ENCODE measurements around the gene UCKL1.

Gene UCKL1

DNA sequence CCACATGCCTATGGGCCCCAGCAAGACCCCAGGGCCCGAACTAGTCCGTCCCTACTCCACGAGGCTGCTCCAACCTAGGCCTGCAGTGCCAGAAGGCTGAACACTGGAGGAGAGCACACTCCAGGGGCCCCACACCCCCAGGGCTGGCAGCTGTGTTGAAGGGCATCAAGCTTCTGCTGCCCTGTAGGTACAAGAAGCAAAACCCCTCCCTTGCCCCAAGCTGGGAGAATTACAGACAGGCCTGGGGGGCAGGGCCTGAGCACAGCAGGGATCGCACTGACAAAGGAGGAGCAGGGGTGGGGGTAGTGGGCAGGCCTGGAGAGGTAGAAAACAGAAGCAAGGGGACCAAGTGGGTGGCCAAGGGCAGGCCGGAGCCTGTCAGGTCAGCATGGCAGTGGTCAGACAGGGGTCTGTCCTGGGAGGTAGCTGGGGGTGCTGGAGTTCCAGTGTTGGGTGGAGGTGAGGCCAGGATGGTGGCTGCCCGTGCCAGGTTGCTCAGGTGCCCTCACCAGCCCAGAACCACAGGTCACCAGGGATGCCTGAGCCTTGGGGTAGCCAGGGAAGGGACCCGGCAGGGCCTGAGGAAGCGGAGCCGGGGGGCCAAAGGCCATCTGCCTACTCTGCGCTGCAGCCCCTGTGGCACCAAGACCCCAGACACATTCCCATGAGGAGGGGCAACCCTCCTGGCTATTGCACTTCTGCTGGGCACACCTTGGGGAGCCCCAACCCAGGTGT, 2.9 kb upstream of the UCKL1 start:
- no peak for DNase-seq (ENCODE audit: low read depth)

DNA sequence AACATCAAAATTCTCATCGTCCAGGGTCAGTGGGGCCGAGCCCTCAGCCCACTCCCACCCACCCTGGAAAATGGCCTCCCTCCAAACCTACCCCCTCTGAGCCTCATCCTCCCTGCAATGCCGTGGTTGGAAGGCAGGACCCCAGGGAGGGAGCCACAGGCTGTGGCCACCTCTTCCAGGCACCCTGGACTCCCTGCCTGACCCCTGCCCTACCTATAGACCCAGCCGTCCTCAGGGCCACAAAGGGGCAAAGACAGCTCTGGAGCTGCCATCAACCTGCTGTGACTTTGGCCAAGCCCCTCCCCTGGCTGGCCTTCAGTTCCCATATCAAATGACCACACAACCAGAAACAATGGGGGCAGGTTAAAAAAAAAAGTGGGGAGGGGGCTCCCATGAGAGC, 2.3 kb upstream of the UCKL1 start:
- DNase-seq (ENCODE audit: low read depth), result no peak

DNA sequence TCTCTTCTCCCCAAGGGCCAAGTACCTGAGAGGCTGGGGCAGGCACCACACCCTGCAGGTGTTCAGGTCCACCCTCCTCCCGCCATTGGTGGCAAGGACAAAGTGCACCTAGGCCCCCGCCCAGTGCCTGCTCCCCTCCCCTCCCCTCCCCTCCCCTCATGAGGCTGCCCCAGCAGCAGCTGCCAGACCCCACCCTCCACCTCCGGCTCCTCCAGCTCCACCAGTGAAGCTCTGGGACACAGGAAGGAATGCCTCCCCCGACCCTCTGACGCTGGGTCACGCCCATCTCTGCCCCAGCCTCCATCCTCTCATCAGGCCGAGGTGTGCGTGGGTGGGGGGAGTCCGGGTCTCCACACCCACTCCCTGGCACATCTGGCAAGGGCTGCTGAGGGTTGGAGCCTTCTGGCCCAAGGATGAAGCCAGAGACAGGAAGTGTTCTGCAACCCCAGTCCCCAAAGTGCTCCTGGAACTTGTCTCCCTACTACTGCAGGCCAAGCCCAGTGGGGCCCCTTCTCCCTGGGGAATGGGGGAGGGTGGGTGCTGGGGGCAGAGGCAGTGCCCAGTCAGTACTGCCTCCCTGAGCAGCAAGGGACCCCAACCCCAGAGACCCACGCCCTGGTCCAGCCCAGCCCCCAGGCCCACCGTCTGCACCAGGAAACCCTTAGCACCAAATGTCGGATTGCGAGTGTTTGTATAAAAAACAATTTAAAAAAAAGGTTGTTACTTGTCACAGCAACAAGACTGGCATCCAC, 1.6 kb upstream of the UCKL1 start:
- no peak for DNase-seq (ENCODE audit: low read depth)

DNA sequence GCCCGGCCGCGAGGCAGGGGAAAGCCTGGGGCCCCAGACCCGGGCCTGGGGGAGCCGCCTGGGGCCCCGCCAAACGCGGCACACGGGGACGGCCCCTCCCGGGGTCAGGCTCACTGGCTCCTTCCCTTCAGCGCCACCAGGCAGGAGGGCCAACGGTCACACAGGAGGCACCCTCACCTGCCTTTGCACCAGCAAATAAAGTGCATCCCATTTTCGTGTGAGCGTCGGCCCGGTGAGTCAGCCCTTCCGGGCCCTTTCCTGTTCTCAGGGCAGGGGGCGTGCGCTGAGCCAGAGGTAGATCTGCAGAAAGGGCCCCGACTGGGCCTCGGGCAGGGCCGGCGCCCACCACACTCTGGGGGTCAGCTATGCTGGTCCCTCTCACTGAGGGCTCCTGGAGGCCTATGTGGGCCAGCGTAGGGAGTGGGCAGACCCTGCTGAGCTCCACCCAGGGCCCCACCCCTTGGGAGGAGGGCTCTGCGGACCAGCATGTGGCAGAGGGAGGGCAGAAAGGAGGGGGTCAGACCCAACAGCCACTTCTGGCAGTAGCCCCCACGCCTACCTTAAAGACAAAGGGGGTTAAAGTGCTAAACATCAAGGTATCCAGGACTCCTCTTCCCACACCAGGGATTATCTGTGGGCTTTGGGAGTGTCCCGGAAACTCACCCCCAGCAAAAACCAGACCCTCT, 931 bp upstream of the UCKL1 start:
- peak; percentile 71 for DNase-seq (ENCODE audit: low read depth)

DNA sequence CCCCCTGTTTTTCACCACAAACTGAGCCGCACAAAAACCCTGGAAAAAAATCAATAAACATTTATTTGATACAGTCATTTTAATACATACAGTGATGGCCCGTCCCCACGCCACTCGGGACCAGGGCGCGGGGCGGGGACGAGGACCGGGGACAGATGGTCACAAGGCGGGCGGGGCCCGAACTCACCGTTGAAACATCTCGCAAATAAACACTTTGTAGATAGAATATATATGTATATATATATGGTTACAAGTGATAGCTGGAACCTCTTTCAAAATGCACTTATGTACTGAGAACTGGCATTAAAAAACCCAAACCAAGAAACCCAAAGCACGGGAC, 418 bp upstream of the UCKL1 start:
- no peak for DNase-seq (ENCODE audit: low read depth)

DNA sequence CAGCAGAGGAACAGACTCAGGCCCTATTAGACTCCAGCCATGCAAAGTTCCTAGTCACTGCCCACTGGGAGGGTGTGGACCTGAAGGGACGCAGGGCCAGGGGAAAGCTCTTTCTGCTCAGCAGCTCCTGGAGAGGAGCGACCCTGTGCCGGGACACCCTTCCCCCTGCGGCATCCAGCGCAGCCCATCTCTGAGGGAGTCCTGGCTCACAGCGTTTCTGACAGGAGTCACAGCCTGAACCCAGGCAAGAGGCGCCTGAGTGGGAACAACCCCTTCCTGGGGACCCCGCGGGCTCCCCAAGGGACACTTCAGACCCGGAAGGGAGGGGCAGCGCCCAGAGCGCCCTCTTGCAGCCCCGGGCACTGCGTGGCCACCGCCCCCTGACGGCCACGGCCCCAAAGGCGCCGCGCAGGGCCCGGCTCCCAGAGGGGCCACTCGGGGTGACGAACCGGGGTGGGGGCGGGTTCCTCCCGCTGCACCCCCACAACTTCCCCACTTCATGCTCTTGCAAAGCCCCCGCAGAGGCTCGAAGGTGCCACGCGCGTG, 862 bp downstream of the UCKL1 start:
- DNase-seq (ENCODE audit: low read depth), result no peak

DNA sequence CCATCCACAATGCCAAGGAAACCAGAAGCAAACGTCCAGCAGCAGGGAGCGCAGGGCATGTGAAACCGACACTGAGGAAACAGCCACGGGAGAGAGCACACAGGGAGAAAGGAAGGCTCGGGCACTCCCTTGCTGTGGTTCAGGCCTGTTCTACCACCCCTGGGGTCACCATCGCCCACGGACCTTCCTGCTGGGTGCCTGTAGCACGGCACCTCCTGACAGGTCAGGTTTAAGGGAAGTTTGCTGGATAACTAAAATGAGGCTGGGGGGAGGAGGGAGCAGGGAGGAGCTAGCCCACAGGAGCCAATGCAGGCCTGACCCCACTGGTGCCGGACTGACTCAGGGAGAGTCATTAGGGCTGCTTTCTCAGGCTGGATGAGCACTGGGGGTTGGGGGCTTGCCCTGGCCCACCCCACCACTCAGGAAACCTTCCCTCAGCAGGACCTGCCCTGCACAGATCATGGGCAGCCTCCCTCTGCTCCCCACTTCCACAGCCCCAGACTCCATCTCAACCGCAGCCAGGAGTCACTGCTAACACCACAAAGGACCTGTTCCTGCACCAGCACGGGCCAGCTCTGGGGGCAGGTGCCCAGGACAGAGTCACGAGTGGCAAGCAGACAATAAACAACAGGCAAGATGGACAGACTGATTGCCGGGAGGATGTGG, 2.3 kb downstream of the UCKL1 start:
- no peak for DNase-seq (ENCODE audit: low read depth)

DNA sequence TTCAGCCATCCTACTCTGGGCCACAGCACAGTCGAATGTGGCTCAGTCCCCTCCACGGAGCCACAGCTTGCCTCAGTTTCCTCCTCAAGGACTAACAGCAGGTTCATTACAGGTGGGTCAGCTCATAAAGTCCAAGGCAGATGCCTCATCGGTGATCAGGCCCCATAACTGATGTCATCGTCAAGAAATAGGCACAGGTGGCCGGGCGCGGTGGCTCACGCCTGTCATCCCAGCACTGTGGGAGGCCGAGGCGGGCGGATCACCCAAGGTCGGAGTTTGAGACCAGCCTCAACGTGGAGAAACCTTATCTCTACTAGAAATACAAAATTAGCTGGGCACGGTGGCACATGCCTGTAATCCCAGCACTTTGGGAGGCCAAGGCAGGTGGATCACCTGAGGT, 3.4 kb downstream of the UCKL1 start:
- no peak for DNase-seq (ENCODE audit: low read depth)

DNA sequence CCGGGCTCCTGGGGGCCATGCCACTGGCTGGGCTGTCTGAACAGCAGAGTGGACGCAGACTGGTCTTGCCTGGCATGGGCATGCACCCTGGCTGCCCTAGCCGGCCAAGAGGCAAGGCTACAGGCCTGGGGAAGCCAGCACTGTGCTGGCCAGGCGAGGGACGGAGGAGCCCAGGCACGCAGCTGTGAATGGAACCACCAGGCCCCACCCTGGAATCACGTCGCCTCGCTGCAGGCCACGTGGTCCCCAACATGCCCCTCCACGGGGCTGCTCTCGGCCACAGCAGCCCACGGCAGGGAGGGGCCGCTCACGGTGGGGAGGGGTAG, 4.0 kb downstream of the UCKL1 start:
- no peak for DNase-seq (ENCODE audit: low read depth)

DNA sequence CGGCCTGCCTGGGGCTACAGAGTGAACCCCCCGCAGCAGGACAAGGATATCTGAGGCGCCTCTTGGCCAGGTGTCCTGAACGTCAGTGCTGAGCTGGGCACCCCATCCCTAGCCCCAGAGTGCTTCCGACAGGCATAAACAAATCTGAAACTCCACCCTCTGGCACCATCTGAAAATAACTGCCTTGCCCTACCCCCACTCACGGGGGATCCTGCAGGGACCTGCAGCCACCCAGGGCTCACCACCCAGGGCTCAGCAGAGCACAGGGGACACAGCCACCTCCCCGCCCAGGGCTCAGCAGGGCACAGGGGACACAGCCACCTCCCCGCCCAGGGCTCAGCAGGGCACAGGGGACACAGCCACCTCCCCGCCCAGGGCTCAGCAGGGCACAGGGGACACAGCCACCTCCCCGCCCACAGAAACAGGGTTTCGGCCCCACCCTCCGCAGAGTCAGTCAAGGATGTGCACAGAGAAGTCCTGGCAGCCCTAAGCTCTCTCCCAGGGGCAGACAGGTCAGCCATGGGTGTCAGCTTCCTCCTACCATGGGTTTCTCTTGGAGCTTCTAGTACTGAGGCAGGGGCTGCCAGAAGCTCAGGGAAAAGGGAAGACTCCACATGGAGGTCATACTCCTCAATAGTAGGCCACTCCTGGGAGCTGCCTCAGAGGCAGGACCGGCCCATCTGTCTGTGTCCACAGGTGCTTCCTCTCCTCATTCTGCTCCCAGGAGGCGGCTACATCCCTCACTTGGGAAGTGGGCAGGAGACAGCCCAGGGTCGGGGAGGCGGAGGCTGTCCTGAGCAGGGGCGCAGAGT, 4.6 kb downstream of the UCKL1 start:
- DNase-seq (ENCODE audit: low read depth), result no peak

DNA sequence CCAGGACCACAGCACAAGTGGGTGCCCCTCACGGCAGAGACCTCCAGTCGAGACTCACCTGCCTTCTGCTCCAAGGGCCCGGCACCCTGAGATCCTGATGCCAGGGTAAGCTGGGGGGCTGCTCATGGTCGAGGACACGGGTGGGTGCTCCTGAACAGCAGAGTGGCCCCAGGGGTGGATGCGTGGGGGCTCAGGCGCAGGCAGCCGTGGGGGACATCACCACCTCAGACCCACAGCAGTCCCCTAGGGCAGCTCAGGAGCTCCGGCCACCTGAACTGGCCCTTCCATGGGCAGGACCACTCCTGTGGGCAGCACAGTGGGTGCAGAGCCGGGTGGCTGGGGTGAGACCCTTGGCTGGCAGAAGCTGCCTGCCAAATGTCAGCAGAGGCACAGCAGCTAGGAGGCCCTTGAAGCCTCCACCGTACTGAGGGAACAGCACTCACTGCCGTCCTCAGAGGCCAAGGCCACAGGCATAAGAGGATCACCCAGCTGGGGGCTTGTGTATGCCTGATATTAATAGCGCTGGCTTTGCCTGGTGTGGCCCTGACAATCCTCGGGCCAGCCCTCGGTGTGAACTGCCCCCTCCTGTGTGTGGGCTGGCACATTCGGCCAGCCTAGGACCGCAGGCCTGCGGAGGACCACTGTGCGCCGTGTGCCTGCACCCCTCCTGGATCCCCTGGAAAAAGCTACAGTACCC, 5.4 kb downstream of the UCKL1 start:
- no peak for DNase-seq (ENCODE audit: low read depth)

DNA sequence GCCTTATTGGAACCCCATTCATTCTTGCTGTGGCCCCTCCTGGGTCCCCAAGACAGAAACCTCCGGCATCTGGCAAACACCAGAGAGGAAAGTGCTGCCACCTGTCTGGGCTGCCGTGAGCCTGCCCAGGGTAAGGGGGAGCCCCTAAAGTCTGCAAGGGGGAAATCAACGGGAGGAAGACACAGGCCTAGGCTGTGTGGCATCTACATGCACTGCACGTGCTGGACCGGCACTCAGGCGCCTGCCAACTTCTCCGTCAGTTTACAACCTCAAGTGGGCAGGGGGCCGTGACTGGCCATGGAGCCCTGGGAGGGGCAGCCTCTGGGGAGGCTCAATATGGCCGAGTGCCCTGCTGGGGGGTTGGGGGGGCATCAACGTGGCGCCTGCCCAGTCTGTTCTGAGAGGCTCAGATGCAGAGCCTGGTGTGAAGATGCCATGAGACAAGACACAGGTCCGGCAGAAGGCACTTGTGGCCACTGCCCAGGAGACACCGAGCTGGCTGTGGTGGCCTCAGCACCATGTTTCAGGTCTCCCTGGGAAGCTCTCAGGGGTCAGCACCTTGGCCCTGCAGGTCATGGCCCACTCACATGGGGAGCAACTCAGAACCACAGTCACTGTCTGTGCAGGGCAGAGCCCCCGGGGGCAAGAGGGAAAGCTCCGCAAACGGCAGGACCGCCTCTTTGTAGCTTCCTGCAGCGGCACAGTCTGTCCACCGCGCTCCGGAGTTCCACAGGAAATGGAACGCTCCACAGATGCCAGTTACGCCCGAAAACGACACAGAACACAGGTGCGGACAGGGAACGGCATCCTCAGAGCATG, 8.4 kb downstream of the UCKL1 start:
- DNase-seq (ENCODE audit: low read depth), result no peak

DNA sequence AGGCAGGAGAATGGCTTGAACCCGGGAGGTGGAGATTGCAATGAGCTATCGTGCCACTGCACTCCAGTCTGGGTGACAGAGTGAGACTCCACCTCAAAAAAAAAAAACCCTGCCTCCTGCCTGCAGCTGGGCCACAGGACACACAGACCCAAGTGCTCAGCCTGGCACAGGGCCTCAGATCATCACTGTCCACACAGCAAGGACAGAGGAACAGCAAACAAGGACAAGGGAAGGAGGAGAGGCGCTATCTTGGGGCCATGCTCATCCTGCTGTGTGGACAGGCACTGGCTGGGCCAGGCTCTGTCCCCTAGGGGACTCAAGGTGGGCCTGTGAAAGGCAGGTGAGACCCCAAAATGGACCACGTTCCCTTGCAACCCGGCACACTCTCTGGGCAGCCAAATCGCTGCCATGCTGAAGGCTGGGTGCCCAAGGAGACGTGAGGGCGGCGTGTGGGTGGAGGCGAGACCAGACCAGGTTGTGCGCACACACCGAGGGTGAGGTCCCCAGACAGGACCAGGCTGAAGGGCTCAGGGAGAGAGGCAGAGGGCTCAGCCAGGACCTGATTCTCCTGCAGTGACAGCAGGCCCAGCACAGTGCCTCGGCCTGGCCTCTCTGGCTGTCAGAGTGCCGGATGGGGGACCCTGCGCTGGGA, 9.1 kb downstream of the UCKL1 start:
- DNase-seq (ENCODE audit: low read depth), result no peak

DNA sequence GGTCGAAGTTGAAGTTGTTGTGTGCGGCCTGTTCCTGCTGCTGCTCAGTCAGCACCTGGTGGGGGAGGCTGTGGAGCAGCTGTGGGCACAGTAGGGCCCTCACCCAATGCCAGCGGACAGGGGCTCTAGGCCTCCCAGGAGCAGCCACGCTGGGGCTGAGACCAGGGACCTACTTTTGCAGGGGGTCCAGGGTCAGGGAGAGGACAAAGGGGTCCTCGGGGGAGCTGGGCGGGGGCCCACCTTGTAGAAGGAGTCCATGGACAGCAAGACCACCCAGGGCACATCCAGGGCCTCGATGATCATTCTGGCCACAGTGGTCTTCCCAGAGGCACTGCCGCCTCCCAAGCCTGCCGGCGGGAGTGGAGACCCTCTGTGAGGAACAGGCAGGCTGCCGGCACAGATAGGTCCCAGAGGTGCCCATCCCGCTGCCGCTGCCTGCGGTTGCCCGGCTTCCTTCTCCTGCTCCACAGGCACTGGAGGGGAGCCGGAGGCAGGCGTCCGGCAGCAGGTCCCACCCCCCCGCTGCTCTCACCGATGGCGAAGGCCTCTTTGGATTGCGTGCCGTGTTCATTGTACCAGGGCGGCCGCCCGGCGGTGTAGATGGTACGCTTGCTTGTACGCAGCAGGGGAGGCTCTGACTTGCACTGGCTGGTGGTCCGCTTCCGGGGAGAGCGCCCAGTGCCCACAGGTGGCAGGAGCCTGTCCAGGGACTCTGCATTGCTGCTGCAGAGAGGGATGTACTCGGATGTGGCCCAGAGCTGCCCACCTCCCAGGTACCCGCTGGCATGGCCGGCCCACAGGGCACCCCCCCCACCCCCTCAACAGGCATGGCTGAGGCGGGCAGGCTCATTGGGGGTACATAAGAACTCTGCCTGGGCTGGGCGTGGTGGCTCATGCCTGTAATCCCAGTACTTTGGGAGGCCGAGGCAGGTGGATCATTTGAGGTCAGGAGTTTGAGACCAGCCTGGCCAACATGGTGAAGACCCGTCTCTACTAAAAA, 10.0 kb downstream of the UCKL1 start:
- no peak for DNase-seq (ENCODE audit: low read depth)

DNA sequence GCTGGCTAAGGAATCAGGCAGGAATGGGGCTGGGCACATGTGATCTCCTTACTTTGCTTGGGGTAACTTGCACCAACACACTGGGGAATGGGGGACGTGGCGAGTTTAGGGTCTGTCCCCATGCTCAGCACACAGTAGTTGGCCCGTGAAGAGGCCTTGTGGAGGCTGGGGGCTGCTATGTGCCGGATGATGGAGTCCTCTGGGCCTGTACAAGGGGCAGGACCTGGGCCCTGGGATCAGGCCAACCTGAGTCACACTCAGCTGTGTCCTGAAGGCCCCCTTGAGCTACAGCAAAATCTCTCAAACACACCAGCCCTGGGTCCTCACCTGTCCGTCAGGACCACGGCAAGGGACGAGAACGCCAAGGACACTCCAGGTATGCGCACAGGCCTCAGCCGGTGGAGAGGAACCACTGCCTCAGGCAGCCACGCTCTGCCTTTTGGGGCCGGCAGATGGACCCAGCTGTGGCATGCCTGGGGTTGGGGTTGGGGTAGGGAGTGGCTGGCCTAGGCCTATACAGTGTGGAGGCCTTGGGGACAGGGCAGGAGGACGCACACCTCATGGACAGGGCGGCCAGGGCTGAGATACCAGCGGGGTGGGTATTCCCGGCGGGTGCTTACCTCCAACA, 11.1 kb downstream of the UCKL1 start:
- DNase-seq (ENCODE audit: low read depth), result no peak

DNA sequence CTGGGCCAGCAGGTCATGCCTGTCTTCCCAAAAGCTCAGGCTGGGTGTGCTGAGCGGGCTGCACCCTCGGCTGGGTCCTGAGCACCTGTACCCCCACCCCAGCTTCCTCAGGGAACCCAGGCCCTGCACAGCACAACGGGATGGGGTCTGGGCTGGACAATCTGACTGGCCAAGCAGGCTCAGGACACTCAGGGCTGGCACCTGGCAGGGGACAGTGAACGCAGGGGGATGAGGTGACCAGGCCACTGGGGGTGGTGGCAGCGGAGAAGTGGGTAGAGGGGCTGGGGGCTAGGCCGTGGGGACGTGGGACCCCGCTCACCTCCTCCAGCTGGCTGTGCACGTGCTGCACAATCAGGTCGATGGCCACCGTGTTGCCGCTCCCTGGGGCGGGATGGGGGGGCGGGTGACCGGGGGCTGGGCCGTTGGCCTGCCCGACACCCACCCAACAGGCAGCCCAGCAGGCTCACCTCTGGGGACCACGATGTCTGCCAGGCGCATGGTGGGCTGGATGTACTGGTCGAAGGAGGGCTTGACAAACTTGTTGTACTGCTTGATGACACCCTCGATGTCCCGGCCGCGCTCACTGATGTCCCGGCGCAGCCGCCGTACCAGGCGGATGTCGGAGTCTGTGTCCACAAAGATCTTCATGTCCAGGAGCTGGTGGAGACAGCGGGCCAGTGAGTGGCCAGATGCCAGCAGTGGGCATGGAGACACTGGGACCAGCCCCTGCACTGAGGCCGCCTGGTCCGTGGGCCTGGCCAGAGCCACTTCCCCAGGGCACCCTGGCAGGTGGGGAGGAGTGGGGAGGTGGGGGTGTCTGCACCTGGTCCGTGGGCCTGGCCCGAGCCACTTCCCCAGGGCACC, 11.9 kb downstream of the UCKL1 start:
- no peak for DNase-seq (ENCODE audit: low read depth)

DNA sequence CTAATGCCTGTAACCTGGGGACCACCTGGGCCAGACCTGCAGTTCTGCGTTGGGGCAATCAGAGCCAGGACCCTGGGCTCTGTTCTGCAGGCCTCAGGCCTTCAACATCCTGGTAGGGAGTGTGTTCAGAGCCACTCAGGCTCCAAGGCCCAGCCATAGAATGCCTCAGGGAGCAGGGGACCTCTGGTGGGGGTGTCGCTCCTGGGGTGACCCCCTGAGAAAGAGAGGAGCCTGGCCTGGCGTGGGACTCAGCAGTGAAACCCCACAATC, 12.5 kb downstream of the UCKL1 start:
- no peak for DNase-seq (ENCODE audit: low read depth)
